ENCODE measurements around the gene SPATA33. TPM values are rescaled to one million over a fixed set of nuclear protein-coding genes. Genes with fewer than 3 reads are reported as not detected.

The SPATA33 gene
- total RNA-seq, 1 donor from 2014 or later = 1.0 TPM

GRCh38 chr16:89706518-89707260, 49.1 kb downstream of the SPATA33 start:
- no peak for DNase-seq (ENCODE audit: low read depth in 2 of 2)

DNA sequence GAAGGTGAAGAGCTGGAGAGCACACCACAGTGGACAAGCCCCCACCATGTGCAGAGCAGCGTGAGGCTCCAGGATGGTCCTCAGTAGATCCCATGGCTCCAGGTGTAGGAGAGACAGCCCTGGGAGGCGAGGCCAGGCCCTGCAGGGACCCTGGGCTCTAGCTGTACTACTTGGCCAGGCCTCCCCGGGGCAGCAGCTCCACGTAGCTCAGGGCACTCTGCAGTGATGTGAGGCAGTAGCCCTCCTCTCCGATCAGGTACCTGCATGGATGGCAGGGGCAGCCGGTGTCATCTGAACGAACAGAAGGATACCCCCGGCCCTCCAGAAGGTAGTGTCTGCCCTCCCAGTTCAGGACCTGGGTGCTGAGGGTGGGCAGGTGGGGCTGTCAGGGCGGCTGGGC, 50.1 kb downstream of the SPATA33 start:
- no peak for DNase-seq (ENCODE audit: low read depth in 2 of 2)

DNA sequence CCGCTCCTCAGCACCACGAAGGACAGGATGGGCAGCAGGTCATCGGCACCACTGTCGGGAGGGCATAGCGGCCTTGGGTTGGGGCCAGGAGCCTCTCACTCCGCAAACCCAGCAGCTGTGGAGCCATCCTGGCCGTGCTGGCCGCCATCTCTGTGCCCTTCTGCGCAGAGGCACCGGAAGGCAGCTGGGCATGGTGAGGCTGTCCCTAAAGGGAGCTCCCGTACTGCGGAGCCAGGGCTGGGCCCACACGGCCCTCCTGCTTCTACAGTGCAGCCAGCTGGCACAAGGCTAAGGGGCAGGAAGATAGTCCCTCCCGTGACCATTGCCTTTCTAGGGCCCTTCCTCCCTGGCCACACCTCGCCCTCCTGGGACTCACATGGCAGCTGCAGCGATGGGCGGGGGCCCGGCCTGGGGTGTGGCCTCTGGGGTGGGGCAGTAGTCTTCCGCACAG, 50.9 kb downstream of the SPATA33 start:
- no peak for DNase-seq (ENCODE audit: low read depth in 2 of 2)

- DNase-seq (ENCODE audit: low read depth in 2 of 2) = no peak
Observed at GRCh38 chr16:89709166-89709565, 51.5 kb downstream of the SPATA33 start.

DNA sequence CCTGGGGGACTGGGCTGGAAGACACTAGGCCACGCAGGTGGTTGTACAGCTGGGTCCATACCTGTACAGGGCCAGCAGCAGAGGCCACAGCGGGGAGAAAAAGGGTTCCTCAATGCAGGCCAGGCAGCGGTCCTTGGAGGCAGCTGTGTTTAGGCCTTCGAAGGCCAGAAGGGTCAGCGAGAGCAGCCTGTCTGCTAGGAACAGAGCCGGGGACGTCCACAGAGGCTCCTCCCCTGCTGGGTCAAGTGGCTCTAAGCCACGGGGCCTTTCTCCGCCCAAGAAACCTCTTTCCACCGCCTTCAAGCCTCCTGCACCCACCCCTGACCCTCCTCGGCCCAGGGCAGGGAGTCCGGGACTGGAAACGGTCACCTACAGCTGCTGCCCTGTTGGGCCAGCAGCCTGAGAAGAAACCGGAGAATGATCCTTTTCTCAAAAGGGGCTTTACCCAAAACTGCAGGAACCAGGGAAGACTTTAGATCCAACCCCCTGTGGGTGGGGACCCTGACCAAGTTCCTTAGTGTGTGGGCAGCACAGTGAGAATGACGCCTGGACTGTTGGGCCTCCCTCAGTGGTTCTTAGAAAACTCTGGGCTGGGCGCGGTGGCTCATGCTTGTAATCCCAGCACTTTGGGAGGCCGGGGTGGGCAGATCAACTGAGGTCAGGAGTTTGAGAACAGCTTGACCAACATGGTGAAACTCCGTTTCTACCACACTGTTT, 52.2 kb downstream of the SPATA33 start:
- no peak for DNase-seq (ENCODE audit: low read depth in 2 of 2)

DNA sequence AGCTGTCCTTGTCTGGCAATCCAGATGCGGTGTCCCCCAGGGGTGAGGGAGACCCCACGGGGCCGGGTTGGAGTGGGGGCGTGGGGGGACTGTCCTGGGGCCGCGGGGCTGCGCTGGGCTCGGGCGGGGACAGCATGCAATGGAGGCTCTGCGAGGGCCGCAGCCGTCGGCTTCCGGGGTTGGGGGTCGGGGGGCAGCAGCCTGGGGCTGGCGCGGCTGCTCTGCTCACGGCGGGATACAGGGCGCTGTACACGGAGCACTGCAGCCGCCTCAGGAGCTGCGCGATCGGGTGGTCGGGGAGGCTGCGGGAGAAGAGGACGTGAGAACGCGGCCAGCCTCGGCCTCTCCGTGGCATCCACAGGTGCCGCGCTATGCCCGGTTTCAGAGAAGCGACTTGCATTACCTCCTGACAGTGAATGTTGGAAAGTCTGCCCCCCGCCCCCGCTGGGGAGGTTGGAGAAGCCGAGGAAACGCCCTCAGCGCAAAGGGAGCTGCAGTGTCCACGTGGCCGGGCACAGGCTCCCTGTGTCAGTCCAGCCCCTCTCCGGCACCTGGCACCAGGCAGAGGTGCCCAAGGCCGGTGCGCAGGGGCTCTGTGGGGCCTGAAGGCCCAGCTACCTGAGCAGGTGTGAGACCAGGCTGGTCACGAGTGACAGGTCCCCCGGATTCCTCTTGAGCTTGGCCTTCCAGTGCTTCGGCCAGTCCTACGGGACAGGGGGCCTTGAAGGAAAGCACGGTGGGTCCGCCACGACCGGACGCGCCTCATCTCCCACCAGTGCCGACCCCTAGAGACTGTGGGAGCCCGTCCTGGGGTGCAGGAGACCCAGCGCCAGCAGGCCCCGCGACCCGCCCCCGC, 53.3 kb downstream of the SPATA33 start:
- DNase-seq (ENCODE audit: low read depth in 2 of 2) = no peak

DNA sequence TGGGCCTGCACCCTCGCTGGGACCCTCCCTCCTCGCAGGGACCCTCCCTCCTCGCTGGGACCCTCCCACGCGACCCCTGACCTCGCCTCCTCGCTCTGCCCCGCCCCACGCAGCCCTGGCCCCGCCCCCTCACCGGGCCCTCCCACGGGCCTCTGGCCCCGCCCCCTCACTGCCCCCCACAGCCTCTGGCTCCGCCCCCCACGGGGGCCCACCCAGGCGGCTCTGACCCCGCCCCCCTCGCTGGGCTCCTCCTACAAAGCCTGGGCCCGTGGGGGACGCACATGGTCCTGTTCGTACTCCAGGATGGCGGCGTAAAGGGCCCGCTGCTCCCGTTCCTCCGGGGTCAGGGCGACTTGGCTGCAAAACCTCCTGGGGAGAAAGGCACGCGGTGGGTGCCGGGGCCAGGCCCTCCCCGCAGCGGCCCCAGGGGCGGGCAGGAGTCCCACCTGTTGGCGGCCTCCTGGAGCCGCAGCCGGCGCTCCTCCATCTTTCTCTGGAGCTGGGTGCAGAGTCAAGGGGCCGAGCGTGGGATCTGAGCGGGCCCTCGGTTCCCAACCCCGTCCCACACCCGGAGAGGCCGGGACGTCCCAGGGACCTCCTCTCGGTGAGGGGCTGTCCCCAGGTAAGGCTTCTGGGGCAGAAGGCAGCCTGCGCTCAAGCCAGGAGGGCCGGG, 54.1 kb downstream of the SPATA33 start:
- peak in 1 of 2 donors; percentile 79 for DNase-seq (ENCODE audit: low read depth in 2 of 2)

DNA sequence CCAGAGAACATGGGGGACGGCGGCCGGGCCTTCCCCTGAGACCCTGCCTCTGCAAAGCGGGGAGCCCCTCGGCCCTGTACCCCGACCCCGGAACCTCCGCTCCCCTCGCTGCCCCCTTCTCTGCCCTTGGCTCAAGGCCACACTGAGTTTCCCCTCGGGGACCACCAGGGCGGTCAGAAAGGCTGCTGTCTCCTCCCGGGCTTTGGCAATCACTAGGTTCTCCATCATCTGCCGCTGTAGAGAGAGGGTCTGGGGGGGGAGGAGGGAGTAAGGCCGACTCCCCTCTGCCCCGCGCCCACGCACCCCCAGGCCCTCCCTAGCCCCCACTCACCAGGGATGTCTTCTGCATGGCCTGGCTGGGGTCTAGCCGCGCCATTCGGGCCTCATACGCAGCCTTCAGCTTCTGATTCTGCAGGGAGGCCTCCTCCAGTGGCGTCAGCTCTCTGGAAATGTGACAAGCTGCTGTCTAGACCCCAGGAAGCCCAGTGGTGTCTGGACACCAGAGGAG, 54.7 kb downstream of the SPATA33 start:
- DNase-seq (ENCODE audit: low read depth in 2 of 2) = peak in 1 of 2 donors; percentile 29

GRCh38 chr16:89716493-89716892, 58.9 kb downstream of the SPATA33 start:
- no peak for DNase-seq (ENCODE audit: low read depth in 2 of 2)

- no peak for DNase-seq (ENCODE audit: low read depth in 2 of 2)
Observed at GRCh38 chr16:89716916-89717687, 59.5 kb downstream of the SPATA33 start.

DNA sequence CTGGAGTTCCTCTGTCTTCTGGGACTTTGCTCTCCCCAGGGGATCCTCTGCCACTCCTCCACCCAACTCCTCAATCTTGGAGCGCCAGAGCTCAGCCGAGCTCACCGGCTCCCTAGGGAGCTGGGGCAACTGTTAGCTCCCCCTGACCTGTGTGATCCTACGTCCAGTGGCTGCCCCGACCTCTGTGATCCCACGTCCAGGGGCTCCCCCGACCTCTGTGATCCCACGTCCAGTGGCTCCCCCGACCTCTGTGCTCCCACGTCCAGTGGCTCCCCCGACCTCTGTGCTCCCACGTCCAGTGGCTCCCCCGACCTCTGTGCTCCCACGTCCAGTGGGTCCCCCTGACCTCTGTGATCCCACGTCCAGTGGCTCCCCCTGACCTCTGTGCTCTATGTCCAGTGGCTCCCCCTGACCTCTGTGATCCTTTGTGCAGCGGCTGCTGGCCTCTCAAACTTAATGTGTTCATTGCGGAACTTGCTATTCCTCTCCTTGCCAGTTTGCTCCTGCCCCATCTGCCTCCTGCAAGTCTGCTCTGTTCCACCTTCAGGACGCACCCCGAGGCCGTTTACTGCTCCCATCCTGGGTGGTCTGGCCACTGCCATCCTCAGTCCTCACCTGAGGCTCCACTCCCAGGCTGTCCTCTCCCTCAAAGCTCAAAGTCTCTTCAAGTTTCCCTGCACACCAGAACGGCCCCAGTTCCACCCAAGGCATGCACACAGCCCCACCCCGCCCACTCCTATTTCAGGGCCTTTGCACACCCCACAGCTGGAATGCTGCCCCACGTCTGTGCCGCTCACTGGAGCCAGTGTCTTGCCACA, 60.3 kb downstream of the SPATA33 start:
- DNase-seq (ENCODE audit: low read depth in 2 of 2) = no peak

Other genes starting within 250 kb of the SPATA33 start
- gene ANKRD11, start 167.3 kb upstream of the SPATA33 start, total RNA-seq = 33.1 and 55.5 TPM in 2 replicates
- 93.1 and 118 TPM in 2 replicates for gene SPG7, start 149.4 kb upstream of the SPATA33 start, total RNA-seq
- 2,608 and 3,128 TPM in 2 replicates for gene RPL13, start 97.2 kb upstream of the SPATA33 start, total RNA-seq
- gene CPNE7, start 82.1 kb upstream of the SPATA33 start, total RNA-seq = 0.25 and 2.4 TPM in 2 replicates
- gene DPEP1, start 44.2 kb upstream of the SPATA33 start, total RNA-seq = 0.13 TPM in 2 replicates
- 63.4 and 87.0 TPM in 2 replicates for gene CHMP1A, start 128 bp upstream of the SPATA33 start, total RNA-seq
- gene CDK10, start 28.9 kb downstream of the SPATA33 start, total RNA-seq = 28.2 and 37.7 TPM in 2 replicates
- gene SPATA2L, start 43.9 kb downstream of the SPATA33 start, total RNA-seq = 10.0 and 17.4 TPM in 2 replicates
- gene VPS9D1, start 63.1 kb downstream of the SPATA33 start, total RNA-seq = 4.1 and 8.6 TPM in 2 replicates
- 9.0 and 18.0 TPM in 2 replicates for gene ZNF276, start 63.7 kb downstream of the SPATA33 start, total RNA-seq
- 8.9 and 12.1 TPM in 2 replicates for gene FANCA, start 158.8 kb downstream of the SPATA33 start, total RNA-seq
- 1.0 and 2.4 TPM in 2 replicates for gene SPIRE2, start 170.6 kb downstream of the SPATA33 start, total RNA-seq
- 132 and 154 TPM in 2 replicates for gene TCF25, start 215.8 kb downstream of the SPATA33 start, total RNA-seq